NCI-H128 (cell line): ENCODE data around the gene ATP6V0A1.
"Not testable (repeated sequence)": the region's sequence is repeated elsewhere in the genome, so short reads cannot be mapped to it uniquely, and the experiment has no call there.

ENCODE experiments used
- DNase-seq: peaks from one replicate; lab custom pipeline; 2025; ENCODE audit not compliant: unreplicated experiment; lab: John Stamatoyannopoulos, UW

Gene ATP6V0A1

GRCh38 chr17:42458497-42459255 lies at the start of gene ATP6V0A1:
Gene ATP6V0A1, plus strand, starts transcription at chr17:42458878. Its CDS starts 2,017 bp downstream, at chr17:42460895.
- peak; percentile 35 for DNase-seq

- DNase-seq: no peak
These were observed 49.0 kb upstream of the ATP6V0A1 start for GRCh38 chr17:42409523-42410318.

GRCh38 chr17:42410319-42410685 lies 48.4 kb upstream of the ATP6V0A1 start:
- DNase-seq: no peak

GRCh38 chr17:42411361-42411760 lies 47.3 kb upstream of the ATP6V0A1 start:
- no peak for DNase-seq

- no peak for DNase-seq
These were observed 46.6 kb upstream of the ATP6V0A1 start for GRCh38 chr17:42411905-42412679.

GRCh38 chr17:42413464-42414040 lies 45.1 kb upstream of the ATP6V0A1 start:
- DNase-seq: no peak

GRCh38 chr17:42414704-42415409 lies 43.8 kb upstream of the ATP6V0A1 start:
- no peak for DNase-seq

GRCh38 chr17:42417981-42418380 lies 40.7 kb upstream of the ATP6V0A1 start:
- DNase-seq: not testable (repeated sequence)

- DNase-seq: no peak
These were observed 37.6 kb upstream of the ATP6V0A1 start for GRCh38 chr17:42421136-42421506.

GRCh38 chr17:42421507-42422338 lies 37.0 kb upstream of the ATP6V0A1 start:
- no peak for DNase-seq

- DNase-seq: no peak
These were observed 36.2 kb upstream of the ATP6V0A1 start for GRCh38 chr17:42422412-42422957.

GRCh38 chr17:42422958-42423712 lies 35.5 kb upstream of the ATP6V0A1 start, which contains the start of gene CAVIN1:
Gene CAVIN1, minus strand, starts transcription at chr17:42423256. Its CDS starts 159 bp downstream, at chr17:42423097.
- no peak for DNase-seq

- DNase-seq: no peak
These were observed 34.9 kb upstream of the ATP6V0A1 start for GRCh38 chr17:42423766-42424165.

- no peak for DNase-seq
These were observed 33.6 kb upstream of the ATP6V0A1 start for GRCh38 chr17:42424991-42425610.

GRCh38 chr17:42428141-42428944 lies 30.3 kb upstream of the ATP6V0A1 start:
- no peak for DNase-seq

- DNase-seq: no peak
These were observed 28.8 kb upstream of the ATP6V0A1 start for GRCh38 chr17:42429726-42430447.

- no peak for DNase-seq
These were observed 26.9 kb upstream of the ATP6V0A1 start for GRCh38 chr17:42431758-42432161.
